HUES6 (cell line): ENCODE results near the gene ART3.
A peak's percentile ranks its signal among the peaks of the same experiment; 100 is the strongest.
"Not testable (repeated sequence)": the region's sequence is repeated elsewhere in the genome, so short reads cannot be mapped to it uniquely, and the experiment has no call there.

Source experiments
- H3K27ac ChIP-seq: 2 replicates; pipeline ENCODE4 v1.7.0; 2013; ENCODE audit warnings: low read depth, mild to moderate bottlenecking, low read length, inconsistent platforms
- H3K27me3 ChIP-seq: 2 replicates; pipeline ENCODE4 v1.6.1; 2013; ENCODE audit warnings: low read length; ENCODE audit not compliant: control insufficient read depth, insufficient read depth
- H3K36me3 ChIP-seq: 2 replicates; pipeline ENCODE4 v1.6.1; 2013; ENCODE audit warnings: low read length; ENCODE audit not compliant: control insufficient read depth, insufficient read depth
- H3K4me1 ChIP-seq: 2 replicates; pipeline ENCODE4 v1.6.1; 2013; ENCODE audit warnings: low read length; ENCODE audit not compliant: control insufficient read depth, insufficient read depth
- H3K4me3 ChIP-seq: 2 replicates; pipeline ENCODE4 v1.5.1; 2013; ENCODE audit warnings: low read depth, low read length
- H3K9ac ChIP-seq: one replicate; pipeline ENCODE4 v1.6.1; 2013; ENCODE audit warnings: mild to moderate bottlenecking, low read length
- H3K9me3 ChIP-seq: 2 replicates; pipeline ENCODE4 v1.6.1; 2013; ENCODE audit warnings: low read depth, low read length; ENCODE audit not compliant: control insufficient read depth, insufficient read depth

The ART3 gene, protein sequence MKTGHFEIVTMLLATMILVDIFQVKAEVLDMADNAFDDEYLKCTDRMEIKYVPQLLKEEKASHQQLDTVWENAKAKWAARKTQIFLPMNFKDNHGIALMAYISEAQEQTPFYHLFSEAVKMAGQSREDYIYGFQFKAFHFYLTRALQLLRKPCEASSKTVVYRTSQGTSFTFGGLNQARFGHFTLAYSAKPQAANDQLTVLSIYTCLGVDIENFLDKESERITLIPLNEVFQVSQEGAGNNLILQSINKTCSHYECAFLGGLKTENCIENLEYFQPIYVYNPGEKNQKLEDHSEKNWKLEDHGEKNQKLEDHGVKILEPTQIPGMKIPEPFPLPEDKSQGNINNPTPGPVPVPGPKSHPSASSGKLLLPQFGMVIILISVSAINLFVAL

DNA sequence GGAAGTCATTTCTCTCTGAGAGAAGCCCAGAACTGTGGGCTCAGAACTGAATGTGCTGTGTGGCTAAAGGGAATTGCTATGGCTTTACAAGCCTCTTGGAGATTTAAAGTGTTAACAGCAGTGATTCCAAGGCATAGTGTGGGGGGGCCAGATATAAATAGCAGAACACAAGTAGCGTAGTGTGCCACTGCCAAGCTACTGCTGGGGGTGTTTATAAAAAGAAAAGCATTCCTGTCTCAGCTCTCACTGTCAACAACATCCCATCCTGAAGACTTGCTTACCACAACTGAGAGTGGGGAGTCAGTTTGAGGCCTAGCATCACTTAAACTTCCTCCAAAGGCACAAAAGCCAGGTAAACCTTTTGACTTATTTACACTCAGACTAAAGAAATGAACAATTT, at the start of gene ART3:
ART3 (plus strand) TSS at position 242 of the 400 bp plus-strand sequence. CDS start 1,181 bp downstream, outside the sequence.
- Histone ChIP-seq H3K27me3 (no peaks in the 10 kb centered on the region), H3K4me3 (no peak within 1 kb of the TSS), H3K4me1 (peaks cover 28% of the 10 kb centered on the region), H3K27ac (0 out of 2 replicates have a peak within 1 kb of the TSS, but pooled peaks have one; percentile 36), H3K9ac (no peak within 1 kb of the TSS), H3K36me3 (no peaks in the 10 kb centered on the region), H3K9me3 (no peaks in the 10 kb centered on the region)

- H3K4me1 ChIP-seq, result no peaks in the 10 kb centered on the region
- H3K4me3 ChIP-seq, result no peak overlapping the region
- no peaks in the 10 kb centered on the region for H3K27me3 ChIP-seq
- no peak overlapping the region for H3K9ac ChIP-seq
- no peak overlapping the region for H3K27ac ChIP-seq
- no peaks in the 10 kb centered on the region for H3K9me3 ChIP-seq
- no peaks in the 10 kb centered on the region for H3K36me3 ChIP-seq
Observed at GRCh38 chr4:76028350-76028765, 46.2 kb upstream of the ART3 start.

DNA sequence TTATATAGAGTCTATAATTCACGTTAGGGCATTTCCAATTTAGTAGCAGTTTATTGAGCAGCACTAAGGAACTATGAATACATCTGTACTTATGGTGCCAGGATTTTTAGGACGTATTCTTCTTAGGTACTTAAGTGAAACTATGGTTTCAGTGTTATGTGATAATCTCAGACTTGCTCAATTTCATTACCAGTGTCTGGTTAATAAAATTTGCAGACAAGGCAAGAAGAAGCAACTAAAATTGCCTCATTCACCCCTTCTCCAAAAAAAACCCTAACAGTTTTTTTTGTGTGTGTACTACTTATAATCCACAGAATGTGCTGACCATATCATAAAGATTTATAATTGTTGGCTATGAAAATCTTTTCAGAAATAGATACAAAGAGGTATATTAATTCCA, 45.2 kb upstream of the ART3 start:
- H3K36me3 ChIP-seq, result no peaks in the 10 kb centered on the region
- no peak overlapping the region for H3K9ac ChIP-seq
- H3K9me3 ChIP-seq, result no peaks in the 10 kb centered on the region

DNA sequence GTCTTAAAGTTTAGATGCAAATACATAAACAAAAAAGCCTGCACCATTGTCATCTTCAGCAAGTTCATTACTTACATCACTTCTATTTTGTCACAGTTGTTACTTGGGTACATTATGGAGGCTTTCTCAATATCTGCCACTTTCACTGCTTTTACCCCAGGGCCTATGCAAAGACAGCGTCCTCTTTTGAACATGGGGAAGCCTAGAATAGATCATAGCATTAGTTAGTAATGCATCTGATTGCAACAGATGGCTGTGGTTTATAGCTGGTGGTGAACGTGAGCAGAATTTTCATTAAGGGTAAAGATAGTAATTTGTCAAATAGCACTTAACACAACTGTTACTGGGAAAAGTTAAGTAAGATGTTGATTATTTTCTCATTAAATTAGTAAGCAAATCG, 39.4 kb upstream of the ART3 start:
- Histone ChIP-seq H3K9ac (no peak overlapping the region), H3K27ac (no peak overlapping the region)

More for the DNA sequence above, 45.2 kb upstream of the ART3 start:
- H3K4me3 ChIP-seq, result no peak overlapping the region
- H3K27me3 ChIP-seq, result no peaks in the 10 kb centered on the region
- no peaks in the 10 kb centered on the region for H3K4me1 ChIP-seq
- no peak overlapping the region for H3K27ac ChIP-seq

DNA sequence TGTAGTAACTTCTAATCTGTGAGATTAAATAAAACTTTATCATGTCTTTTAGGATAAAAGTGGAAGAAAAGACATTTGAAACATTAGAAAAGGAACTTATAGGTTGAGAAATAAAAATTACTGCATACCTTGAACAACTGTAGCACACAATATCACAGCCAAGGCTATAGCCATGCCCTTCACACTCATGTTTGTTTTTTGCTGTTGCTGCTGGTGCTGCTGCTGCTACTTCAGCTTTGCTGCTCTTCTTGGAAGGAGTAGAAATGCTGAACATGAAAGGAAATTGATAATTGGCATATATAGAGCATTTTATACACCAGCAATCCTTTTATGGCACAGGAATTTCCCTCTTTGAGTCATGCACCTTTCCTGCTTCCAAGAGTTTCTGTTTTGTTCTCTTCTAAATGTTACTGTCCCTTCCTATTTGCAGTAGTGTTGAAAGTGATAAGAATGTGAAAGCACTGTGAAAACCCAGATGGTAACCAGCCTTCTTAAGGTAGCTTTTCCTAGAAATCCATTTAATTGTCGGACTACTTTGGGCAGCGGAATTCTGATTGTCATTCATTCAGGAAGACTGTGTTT, 38.6 kb upstream of the ART3 start, which contains the start of gene CXCL11:
CXCL11 (minus strand) TSS at position 272 of the 582 bp plus-strand sequence; CDS start at position 189, 83 bp downstream.
- Histone ChIP-seq H3K27me3 (no peaks in the 10 kb centered on the region), H3K36me3 (no peaks in the 10 kb centered on the region), H3K4me1 (no peaks in the 10 kb centered on the region), H3K27ac (no peak within 1 kb of the TSS), H3K4me3 (no peak within 1 kb of the TSS), H3K9ac (no peak within 1 kb of the TSS), H3K9me3 (no peaks in the 10 kb centered on the region)

More for the DNA sequence above, 39.4 kb upstream of the ART3 start:
- Histone ChIP-seq H3K27me3 (no peaks in the 10 kb centered on the region), H3K36me3 (no peaks in the 10 kb centered on the region), H3K4me3 (no peak overlapping the region), H3K4me1 (no peaks in the 10 kb centered on the region), H3K9me3 (no peaks in the 10 kb centered on the region)

- Histone ChIP-seq H3K4me1 (no peaks in the 10 kb centered on the region), H3K27ac (no peak overlapping the region), H3K36me3 (no peaks in the 10 kb centered on the region), H3K9ac (no peak overlapping the region), H3K9me3 (no peaks in the 10 kb centered on the region), H3K27me3 (no peaks in the 10 kb centered on the region), H3K4me3 (no peak overlapping the region)
Observed at GRCh38 chr4:76036855-76037254, 37.7 kb upstream of the ART3 start.

- not testable (repeated sequence) for H3K27ac ChIP-seq, H3K4me3 ChIP-seq, H3K4me1 ChIP-seq, H3K9me3 ChIP-seq, H3K27me3 ChIP-seq, H3K36me3 ChIP-seq, H3K9ac ChIP-seq
Observed at GRCh38 chr4:76042241-76042998, 32.1 kb upstream of the ART3 start.

DNA sequence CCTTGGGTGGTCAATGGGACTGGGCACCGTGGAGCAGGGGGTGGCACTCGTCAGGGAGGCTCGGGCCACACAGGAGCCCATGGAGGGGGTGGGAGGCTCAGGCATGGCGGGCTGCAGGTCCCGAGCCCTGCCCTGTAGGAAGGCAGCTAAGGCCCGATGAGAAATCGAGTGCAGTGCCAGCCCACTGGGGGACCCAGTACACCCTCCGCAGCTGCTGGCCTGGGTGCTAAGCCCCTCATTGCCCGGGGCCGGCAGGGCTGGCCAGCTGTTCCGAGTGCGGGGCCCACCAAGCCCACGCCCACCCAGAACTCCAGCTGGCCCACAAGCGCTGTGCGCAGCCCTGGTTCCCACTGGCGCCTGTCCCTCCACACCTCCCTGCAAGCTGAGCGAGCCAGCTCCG, 31.2 kb upstream of the ART3 start:
- not testable (repeated sequence) for H3K4me3 ChIP-seq, H3K4me1 ChIP-seq, H3K27me3 ChIP-seq, H3K9me3 ChIP-seq, H3K27ac ChIP-seq, H3K36me3 ChIP-seq, H3K9ac ChIP-seq

- H3K4me3 ChIP-seq, H3K4me1 ChIP-seq, H3K27ac ChIP-seq, H3K36me3 ChIP-seq, H3K9ac ChIP-seq, H3K9me3 ChIP-seq, H3K27me3 ChIP-seq: not testable (repeated sequence)
Observed at GRCh38 chr4:76044686-76045085, 29.8 kb upstream of the ART3 start.

- H3K4me1 ChIP-seq, result peaks cover 12% of the 10 kb centered on the region
- H3K27me3 ChIP-seq, H3K27ac ChIP-seq, H3K36me3 ChIP-seq, H3K9me3 ChIP-seq, H3K4me3 ChIP-seq, H3K9ac ChIP-seq: not testable (repeated sequence)
Observed at GRCh38 chr4:76049860-76050416, 24.6 kb upstream of the ART3 start.
